22Rv1 (cell line): Measurements from ENCODE around the gene FAM219A.
A peak's percentile ranks its signal among the peaks of the same experiment; 100 is the strongest.

ENCODE experiments used
- H3K27ac ChIP-seq: fragments of 450-650 bp; 2 replicates; pipeline ENCODE4 v1.5.1; 2017
- CTCF ChIP-seq: fragments of 450-650 bp; IDR thresholded peaks from 2 replicates; pipeline ENCODE4 v1.5.1; 2017; ENCODE audit warnings: mild to moderate bottlenecking
- ZFX ChIP-seq: fragments of 450-650 bp; IDR thresholded peaks from 2 replicates; pipeline ENCODE4 v1.6.1; 2017; ENCODE audit warnings: antibody characterized with exemption, borderline replicate concordance

The FAM219A gene

GRCh38 chr9:34463098-34463900 lies 4.9 kb upstream of the FAM219A start:
- no peak for TF ChIP-seq CTCF
- TF ChIP-seq ZFX = no peak
- no peak overlapping the region for H3K27ac ChIP-seq

- H3K27ac ChIP-seq = no peak overlapping the region
- TF ChIP-seq ZFX (no peak), CTCF (no peak)
Observed at GRCh38 chr9:34459941-34460340, 1.6 kb upstream of the FAM219A start.

GRCh38 chr9:34459356-34459755 lies 986 bp upstream of the FAM219A start:
- TF ChIP-seq ZFX (no peak), CTCF (no peak)
- no peak overlapping the region for H3K27ac ChIP-seq

GRCh38 chr9:34458959-34459340 lies 580 bp upstream of the FAM219A start:
- no peak for TF ChIP-seq ZFX
- TF ChIP-seq CTCF = no peak
- no peak overlapping the region for H3K27ac ChIP-seq

- peak overlapping the region; percentile 69 for H3K27ac ChIP-seq
- TF ChIP-seq CTCF = no peak
- no peak for TF ChIP-seq ZFX
Observed at GRCh38 chr9:34457266-34458012, 931 bp downstream of the FAM219A start.

GRCh38 chr9:34456746-34457145 lies 1.6 kb downstream of the FAM219A start:
- no peak for TF ChIP-seq CTCF
- TF ChIP-seq ZFX = no peak
- H3K27ac ChIP-seq = no peak overlapping the region

- TF ChIP-seq ZFX (no peak), CTCF (no peak)
- no peak overlapping the region for H3K27ac ChIP-seq
Observed at GRCh38 chr9:34456151-34456550, 2.2 kb downstream of the FAM219A start.
